Right lobe of liver (tissue), 4 donors: ENCODE data around the gene REPS2.

ENCODE experiments used
- CTCF ChIP-seq, 4 donors: fragments of 200-600 bp in 3 of 4; fragments of 450-650 bp in 1 of 4; IDR thresholded peaks; one replicate each; pipeline versions ENCODE4 v1.5.1 to v1.8.0; 2016 to 2022; ENCODE audit warnings: antibody characterized with exemption in 4 of 4, mild to moderate bottlenecking in 2 of 4
- POLR2A ChIP-seq: fragments of 450-650 bp; IDR thresholded peaks from one replicate; pipeline ENCODE4 v1.6.1; 2017; ENCODE audit warnings: antibody characterized with exemption, mild to moderate bottlenecking
- donor health status: DM: no; HTN: no; CAD: no.
- donor health status: DM: no; HTN: no; CAD: no.
- donor health status: DM: no; HTN: yes; CAD: no.

- no peak for TF ChIP-seq CTCF (IDR thresholded peaks at IDR 0.05)
- TF ChIP-seq POLR2A = no peak
Measured at GRCh38 chrX:17053502-17053901, 107.0 kb downstream of the REPS2 start.
